BLaER1 (cell line): ENCODE data around the gene ZNF598.

Experiments used
- H3K27ac ChIP-seq: shearing (Covaris generic); formaldehyde crosslinking; 2 replicates; pipeline ENCODE4 v1.8.1; 2022
- H3K27me3 ChIP-seq: shearing (Covaris generic); formaldehyde crosslinking; 2 replicates; pipeline ENCODE4 v1.8.1; 2022
- H3K36me3 ChIP-seq: shearing (Covaris generic); formaldehyde crosslinking; 2 replicates; pipeline ENCODE4 v1.8.1; 2022
- H3K4me1 ChIP-seq: shearing (Covaris generic); formaldehyde crosslinking; 2 replicates; pipeline ENCODE4 v1.8.1; 2022
- H3K4me2 ChIP-seq: shearing (Covaris generic); formaldehyde crosslinking; 2 replicates; pipeline ENCODE4 v1.8.1; 2022
- H3K4me3 ChIP-seq: shearing (Covaris generic); formaldehyde crosslinking; 2 replicates; pipeline ENCODE4 v1.8.1; 2022
- H3K9ac ChIP-seq: shearing (Covaris generic); formaldehyde crosslinking; 2 replicates; pipeline ENCODE4 v1.8.1; 2022
- H3K9me3 ChIP-seq: shearing (Covaris generic); formaldehyde crosslinking; 2 replicates; pipeline ENCODE4 v1.8.1; 2022
- H4K20me1 ChIP-seq: shearing (Covaris generic); formaldehyde crosslinking; 2 replicates; pipeline ENCODE4 v1.8.1; 2022
- Cebpa-rat ChIP-seq: shearing (Covaris generic); IDR thresholded peaks from 2 replicates; pipeline ENCODE4 v1.8.1; 2022

The ZNF598 gene

GRCh38 chr16:2009791-2010510, at the start of gene ZNF598:
Gene ZNF598 (minus strand): TSS chr16:2009821.
- peak within 1 kb of the TSS; percentile 94 for H3K9ac ChIP-seq
- no peak for TF ChIP-seq Cebpa-rat
- H3K9me3 ChIP-seq = no peaks in the 10 kb centered on the region

DNA sequence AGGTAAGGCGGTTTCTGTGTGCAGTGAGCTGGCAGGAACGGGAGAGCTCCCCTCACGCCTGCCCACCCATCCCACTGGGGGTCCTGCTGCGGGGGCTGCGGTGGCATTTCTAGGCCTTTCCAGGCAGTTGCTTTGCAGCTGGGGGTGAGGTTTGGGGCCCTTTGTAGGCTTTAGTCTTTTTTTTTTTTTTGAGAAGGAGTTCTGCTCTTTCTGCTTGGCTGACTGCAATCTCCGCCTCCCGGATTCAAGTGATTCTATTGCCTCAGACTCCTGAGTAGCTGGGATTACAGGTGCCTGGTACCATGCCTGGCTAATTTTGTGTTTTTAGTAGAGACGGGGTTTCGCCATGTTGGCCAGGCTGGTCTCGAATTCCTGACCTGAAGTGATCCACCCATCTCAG, 49.3 kb upstream of the ZNF598 start:
- Histone ChIP-seq H3K27ac (peak overlapping the region; percentile 70), H4K20me1 (peaks cover 64% of the 10 kb centered on the region), H3K4me2 (peak overlapping the region; percentile 95), H3K4me1 (peaks cover 93% of the 10 kb centered on the region), H3K4me3 (no peak overlapping the region), H3K36me3 (peaks cover 62% of the 10 kb centered on the region), H3K27me3 (no peaks in the 10 kb centered on the region), H3K9me3 (no peaks in the 10 kb centered on the region), H3K9ac (no peak overlapping the region)
- peak; percentile 46; the same call in 1 of the 2 replicates for TF ChIP-seq Cebpa-rat

More at GRCh38 chr16:2009791-2010510, at the start of gene ZNF598:
- Histone ChIP-seq H3K4me2 (peak within 1 kb of the TSS; percentile 97), H3K27me3 (no peaks in the 10 kb centered on the region), H4K20me1 (peaks cover 45% of the 10 kb centered on the region), H3K36me3 (peaks cover 11% of the 10 kb centered on the region; the same call in 1 of the 2 replicates), H3K4me3 (peak within 1 kb of the TSS; percentile 98), H3K4me1 (peaks cover 47% of the 10 kb centered on the region), H3K27ac (peak within 1 kb of the TSS; percentile 91)

- peak overlapping the region; percentile 95 for H3K4me2 ChIP-seq
- 0 out of 2 replicates have a peak overlapping the region, but pooled peaks have one; percentile 9 for H3K9ac ChIP-seq
- peaks cover 60% of the 10 kb centered on the region for H4K20me1 ChIP-seq
- H3K27me3 ChIP-seq = no peaks in the 10 kb centered on the region
- peak overlapping the region; percentile 70 for H3K27ac ChIP-seq
- no peaks in the 10 kb centered on the region for H3K9me3 ChIP-seq
- no peak for TF ChIP-seq Cebpa-rat
- H3K4me1 ChIP-seq = peaks cover 89% of the 10 kb centered on the region
- peaks cover 62% of the 10 kb centered on the region for H3K36me3 ChIP-seq
- no peak overlapping the region for H3K4me3 ChIP-seq
Observed at GRCh38 chr16:2058420-2058819, 48.8 kb upstream of the ZNF598 start.

DNA sequence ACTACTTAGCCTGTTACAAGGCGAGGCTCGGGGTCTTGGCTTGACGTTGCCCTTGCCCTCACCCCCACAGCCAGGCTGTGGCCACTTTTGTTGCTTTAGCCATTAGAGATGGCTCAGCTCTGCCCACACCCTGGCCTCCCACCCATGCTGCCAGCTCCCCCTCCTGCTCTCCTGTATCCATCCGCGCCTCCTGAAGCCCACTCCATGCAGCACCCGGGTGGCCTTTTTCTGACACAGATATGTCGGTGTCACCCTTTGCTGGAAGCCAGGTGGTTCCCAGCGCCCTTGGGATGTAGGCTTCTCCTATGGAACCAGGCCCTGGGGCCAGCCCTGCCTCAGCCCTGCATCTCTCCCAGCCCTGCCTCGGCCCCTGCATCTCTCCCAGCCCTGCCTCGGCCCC, 47.8 kb upstream of the ZNF598 start:
- no peak overlapping the region for H3K4me3 ChIP-seq
- peaks cover 52% of the 10 kb centered on the region for H4K20me1 ChIP-seq
- TF ChIP-seq Cebpa-rat = no peak
- H3K4me2 ChIP-seq = peak overlapping the region; percentile 69
- H3K27me3 ChIP-seq = no peaks in the 10 kb centered on the region
- peak overlapping the region; percentile 38; the same call in 1 of the 2 replicates for H3K27ac ChIP-seq
- no peak overlapping the region; the same call in 1 of the 2 replicates for H3K9ac ChIP-seq
- peaks cover 62% of the 10 kb centered on the region for H3K36me3 ChIP-seq
- peaks cover 79% of the 10 kb centered on the region for H3K4me1 ChIP-seq
- H3K9me3 ChIP-seq = no peaks in the 10 kb centered on the region

DNA sequence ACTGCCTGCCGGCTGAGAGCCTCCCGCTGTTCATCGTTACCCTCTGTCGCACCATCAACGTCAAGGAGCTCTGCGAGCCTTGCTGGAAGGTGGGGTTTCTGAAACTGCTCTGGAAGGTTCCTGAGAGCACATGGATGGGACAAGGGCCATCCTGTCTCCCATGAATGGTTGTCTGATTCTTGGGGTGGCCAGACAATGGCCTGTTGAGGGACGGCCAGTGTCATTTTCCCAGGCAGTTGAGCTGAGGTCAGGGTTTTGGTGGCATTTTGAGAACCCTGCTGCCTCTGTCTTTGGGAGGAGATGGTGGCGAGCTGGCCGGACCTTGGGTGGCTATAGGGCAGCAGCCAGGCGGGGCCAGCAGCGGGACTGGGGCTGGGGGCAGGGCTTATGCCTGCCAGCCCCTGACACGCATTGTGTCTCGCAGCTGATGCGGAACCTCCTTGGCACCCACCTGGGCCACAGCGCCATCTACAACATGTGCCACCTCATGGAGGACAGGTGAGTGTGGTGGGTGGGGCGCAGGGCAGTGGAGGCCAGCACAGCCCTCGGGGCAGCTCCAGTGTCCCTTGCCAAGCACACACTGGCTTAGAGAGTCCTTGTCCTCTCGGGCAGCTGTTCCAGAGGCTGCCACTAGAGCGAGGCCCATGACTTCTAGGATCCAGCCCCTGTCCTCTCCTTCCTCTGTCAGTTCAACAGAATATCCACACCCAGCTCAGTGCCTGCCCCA, 47.2 kb upstream of the ZNF598 start:
- Histone ChIP-seq H3K27ac (peak overlapping the region; percentile 32; the same call in 1 of the 2 replicates), H3K4me3 (no peak overlapping the region), H3K36me3 (peaks cover 62% of the 10 kb centered on the region), H3K27me3 (no peaks in the 10 kb centered on the region), H4K20me1 (peaks cover 46% of the 10 kb centered on the region), H3K9ac (peak overlapping the region; percentile 15; the same call in 1 of the 2 replicates), H3K4me1 (peaks cover 73% of the 10 kb centered on the region), H3K9me3 (no peaks in the 10 kb centered on the region), H3K4me2 (peak overlapping the region; percentile 69)
- TF ChIP-seq Cebpa-rat = no peak

GRCh38 chr16:2056077-2056476, 46.5 kb upstream of the ZNF598 start:
- TF ChIP-seq Cebpa-rat = no peak
- no peak overlapping the region for H3K4me3 ChIP-seq
- H3K27me3 ChIP-seq = no peaks in the 10 kb centered on the region
- H3K4me2 ChIP-seq = peak overlapping the region; percentile 69
- no peaks in the 10 kb centered on the region for H3K9me3 ChIP-seq
- 0 out of 2 replicates have a peak overlapping the region, but pooled peaks have one; percentile 32 for H3K27ac ChIP-seq
- peaks cover 63% of the 10 kb centered on the region for H3K36me3 ChIP-seq
- H3K4me1 ChIP-seq = peaks cover 65% of the 10 kb centered on the region
- H3K9ac ChIP-seq = no peak overlapping the region
- peaks cover 39% of the 10 kb centered on the region for H4K20me1 ChIP-seq

- H3K4me1 ChIP-seq = peaks cover 51% of the 10 kb centered on the region
- no peak overlapping the region for H3K4me2 ChIP-seq
- H4K20me1 ChIP-seq = peaks cover 28% of the 10 kb centered on the region
- H3K9me3 ChIP-seq = no peaks in the 10 kb centered on the region
- no peak overlapping the region for H3K9ac ChIP-seq
- no peak overlapping the region for H3K27ac ChIP-seq
- H3K27me3 ChIP-seq = no peaks in the 10 kb centered on the region
- H3K36me3 ChIP-seq = peaks cover 65% of the 10 kb centered on the region
- no peak overlapping the region for H3K4me3 ChIP-seq
- no peak for TF ChIP-seq Cebpa-rat
Observed at GRCh38 chr16:2054543-2055245, 45.1 kb upstream of the ZNF598 start.

DNA sequence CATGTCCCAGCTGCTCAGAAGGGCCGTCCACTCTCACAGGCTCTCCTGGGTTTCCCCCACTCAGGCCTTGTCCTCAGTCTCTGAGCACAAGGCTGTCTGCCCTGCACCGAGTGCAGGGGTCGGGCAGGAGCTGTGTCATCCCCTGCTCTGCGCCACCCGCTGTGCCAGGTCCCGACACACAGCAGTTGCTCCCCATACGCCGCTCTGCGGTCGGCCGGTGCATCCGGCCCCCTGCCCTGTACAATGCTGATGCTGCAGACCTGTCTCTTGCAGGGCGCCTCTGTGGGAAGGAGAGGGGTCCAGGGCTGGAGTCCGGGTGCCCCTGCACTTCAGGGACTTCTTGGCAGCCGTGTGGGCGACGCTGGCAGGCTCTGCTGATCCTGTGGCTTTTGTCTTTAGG, 44.3 kb upstream of the ZNF598 start:
- Histone ChIP-seq H3K4me1 (peaks cover 48% of the 10 kb centered on the region), H3K36me3 (peaks cover 65% of the 10 kb centered on the region), H3K4me3 (no peak overlapping the region), H3K27me3 (no peaks in the 10 kb centered on the region), H3K4me2 (no peak overlapping the region), H3K9ac (no peak overlapping the region; the same call in 1 of the 2 replicates), H3K27ac (no peak overlapping the region), H4K20me1 (peaks cover 30% of the 10 kb centered on the region), H3K9me3 (no peaks in the 10 kb centered on the region)
- no peak for TF ChIP-seq Cebpa-rat

DNA sequence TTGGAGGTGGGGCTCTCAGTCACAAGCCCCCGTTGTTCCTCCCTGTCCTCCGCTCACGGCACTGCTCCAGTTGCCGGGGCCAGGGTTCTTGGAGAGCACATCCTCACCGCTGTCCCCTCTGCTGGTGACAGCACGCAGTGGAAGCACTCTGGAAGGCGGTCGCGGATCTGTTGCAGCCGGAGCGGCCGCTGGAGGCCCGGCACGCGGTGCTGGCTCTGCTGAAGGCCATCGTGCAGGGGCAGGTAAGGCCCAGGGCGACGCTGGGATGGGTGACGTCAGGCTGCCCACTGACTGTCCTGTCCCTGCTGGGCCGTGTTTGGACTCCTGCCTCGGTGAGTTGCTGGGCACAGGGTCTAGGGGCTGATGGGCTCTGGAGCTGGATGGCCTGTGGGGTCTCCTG, 43.6 kb upstream of the ZNF598 start:
- H3K9ac ChIP-seq = no peak overlapping the region; the same call in 1 of the 2 replicates
- H3K4me3 ChIP-seq = no peak overlapping the region
- no peak overlapping the region for H3K27ac ChIP-seq
- no peak for TF ChIP-seq Cebpa-rat
- H3K36me3 ChIP-seq = peaks cover 65% of the 10 kb centered on the region
- peaks cover 31% of the 10 kb centered on the region for H4K20me1 ChIP-seq
- no peaks in the 10 kb centered on the region for H3K27me3 ChIP-seq
- H3K4me2 ChIP-seq = no peak overlapping the region
- peaks cover 48% of the 10 kb centered on the region for H3K4me1 ChIP-seq
- no peaks in the 10 kb centered on the region for H3K9me3 ChIP-seq
